ENCODE data around the gene TNNT1.
A peak's percentile ranks its signal among the peaks of the same experiment; 100 is the strongest.

The TNNT1 gene

DNA sequence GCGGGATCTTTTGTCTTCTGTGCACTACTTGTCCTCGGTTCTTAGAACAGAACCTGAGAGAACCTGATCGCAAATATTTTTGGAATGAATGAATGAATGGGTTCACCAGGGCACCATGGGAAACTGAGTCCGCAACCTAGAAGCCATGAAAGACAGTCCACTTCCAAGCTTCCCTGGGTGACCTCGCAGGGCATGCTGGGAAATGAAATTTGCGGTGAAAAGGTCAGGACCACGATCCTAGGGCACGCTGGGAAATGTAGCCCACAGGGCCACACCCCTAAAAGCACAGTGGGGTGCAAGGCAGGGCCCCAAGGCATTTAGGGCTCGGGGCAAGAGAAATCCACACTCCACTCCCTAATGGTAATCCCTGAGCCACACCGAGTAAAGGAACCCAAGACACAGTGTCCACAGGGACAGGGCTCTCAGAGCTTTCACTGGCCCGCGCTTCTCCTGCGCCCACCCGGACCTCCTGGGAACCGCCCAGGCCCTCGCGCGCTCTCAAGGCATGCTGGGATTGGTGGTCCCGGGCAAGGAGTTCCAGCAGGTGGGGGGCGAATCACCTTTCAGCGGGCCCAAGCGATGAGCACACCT is 30.5 kb downstream of the TNNT1 start:
- no peaks in the 10 kb centered on the region for H3K27me3 ChIP-seq (ENCODE audit: insufficient read depth, insufficient read length)
- no peaks in the 10 kb centered on the region for H3K9me3 ChIP-seq (ENCODE audit: insufficient read depth, low read length)

DNA sequence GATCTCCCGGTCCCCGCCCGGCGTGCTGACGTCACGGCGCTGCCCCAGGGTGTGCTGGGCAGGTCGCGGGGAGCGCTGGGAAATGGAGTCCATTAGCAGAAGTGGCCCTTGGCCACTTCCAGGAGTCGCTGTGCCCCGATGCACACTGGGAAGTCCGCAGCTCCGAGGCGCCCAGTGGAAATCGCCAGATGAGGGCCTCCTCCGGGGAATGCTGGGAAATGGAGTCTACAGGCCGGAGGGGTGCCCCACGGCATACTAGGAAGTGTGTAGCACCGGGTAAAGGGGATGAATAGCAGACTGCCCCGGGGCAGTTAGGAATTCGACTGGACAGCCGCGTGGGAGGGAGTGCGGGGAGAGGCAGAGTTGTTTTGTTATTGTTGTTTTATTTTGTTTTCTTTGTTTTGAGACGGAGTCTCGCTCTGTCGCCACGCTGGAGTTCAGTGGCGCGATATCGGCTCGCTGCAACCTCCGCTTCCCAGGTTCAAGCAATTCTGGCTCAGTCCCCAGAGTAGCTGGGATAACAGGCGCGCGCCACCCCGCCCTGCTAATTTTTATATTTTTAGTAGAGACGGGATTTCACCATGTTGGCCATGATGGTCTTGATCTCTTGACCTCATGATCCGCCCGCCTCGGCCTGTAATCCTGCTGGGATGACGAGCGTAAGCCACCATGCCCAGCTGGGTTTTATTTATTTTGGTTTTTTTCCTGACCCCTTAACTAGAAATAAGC is 31.2 kb downstream of the TNNT1 start:
- peak; percentile 94 for DNase-seq (ENCODE audit: low read depth, low spot score)
- Histone ChIP-seq H3K9ac (ENCODE audit: insufficient read length, low read depth) (peak overlapping the region; percentile 64), H3K4me1 (ENCODE audit: insufficient read depth, insufficient read length) (peaks cover 12% of the 10 kb centered on the region), H3K9me3 (ENCODE audit: insufficient read depth, low read length) (no peaks in the 10 kb centered on the region), H3K36me3 (ENCODE audit: insufficient read depth, insufficient read length, low read length) (peaks cover 4% of the 10 kb centered on the region), H3K4me3 (ENCODE audit: insufficient read length, low read depth) (peak overlapping the region; percentile 62), H3K27me3 (ENCODE audit: insufficient read depth, insufficient read length) (no peaks in the 10 kb centered on the region)
- TF ChIP-seq YY1 (IDR thresholded peaks at IDR 0.05; ENCODE audit: insufficient read depth, insufficient read length) (no peak), SUZ12 (IDR thresholded peaks at IDR 0.05; ENCODE audit: extremely low read depth, insufficient read depth, insufficient read length) (no peak), ZNF274 (IDR thresholded peaks at IDR 0.05; ENCODE audit: low read depth, low read length) (no peak)

More for the DNA sequence above, 30.5 kb downstream of the TNNT1 start:
- peaks cover 6% of the 10 kb centered on the region for H3K4me1 ChIP-seq (ENCODE audit: insufficient read depth, insufficient read length)
- peak; percentile 43 for DNase-seq (ENCODE audit: low read depth, low spot score)
- H3K4me3 ChIP-seq (ENCODE audit: insufficient read length, low read depth), result peak overlapping the region; percentile 62
- H3K36me3 ChIP-seq (ENCODE audit: insufficient read depth, insufficient read length, low read length), result peaks cover 4% of the 10 kb centered on the region
- peak overlapping the region; percentile 72 for H3K9ac ChIP-seq (ENCODE audit: insufficient read length, low read depth)
- TF ChIP-seq YY1 (IDR thresholded peaks at IDR 0.05; ENCODE audit: insufficient read depth, insufficient read length) (peak; percentile 49), SUZ12 (IDR thresholded peaks at IDR 0.05; ENCODE audit: extremely low read depth, insufficient read depth, insufficient read length) (no peak)

DNA sequence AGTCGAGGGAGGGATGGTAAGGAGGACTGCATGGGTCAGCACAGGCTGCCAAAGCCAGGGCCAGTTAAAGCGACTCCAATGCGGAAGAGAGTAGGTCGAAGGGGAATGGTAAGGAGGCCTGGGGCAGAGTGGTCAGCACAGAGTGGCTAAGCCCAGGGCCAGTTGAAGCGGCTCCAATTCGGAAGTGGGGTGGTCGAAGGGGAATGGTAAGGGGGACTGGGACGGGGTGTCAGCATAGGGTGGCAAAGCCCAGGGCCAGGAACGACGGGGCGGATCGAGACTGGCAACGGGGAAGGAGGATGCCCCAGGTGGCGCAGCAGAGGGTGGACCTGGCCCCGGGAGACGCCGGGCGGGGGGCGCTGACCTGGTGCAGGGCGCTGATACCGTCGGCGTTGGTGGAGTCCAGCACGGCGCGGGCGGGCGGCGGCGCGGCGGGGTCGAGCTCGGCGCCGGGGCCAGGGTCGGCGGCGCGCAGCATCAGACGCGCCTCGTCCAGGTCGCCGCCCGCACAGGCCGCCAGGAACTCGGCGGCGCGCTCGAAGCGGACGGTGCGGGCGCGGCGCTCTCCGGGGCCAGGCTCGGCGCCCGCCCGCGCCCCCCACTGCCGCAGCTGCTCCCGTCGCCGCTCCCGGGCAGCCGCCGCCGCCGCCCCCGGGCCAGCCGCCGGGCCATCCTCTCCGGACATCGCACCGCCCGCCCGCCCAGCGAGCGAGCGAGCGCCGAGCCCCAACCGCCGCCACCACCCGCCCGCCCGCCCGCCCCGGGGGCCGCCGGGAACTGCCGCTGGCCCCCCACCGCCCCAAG is 31.9 kb downstream of the TNNT1 start, which contains the start of gene PPP1R12C:
PPP1R12C (minus strand) TSS at position 779 of the 804 bp plus-strand sequence; CDS start at position 685, 94 bp downstream.
- DNase-seq (ENCODE audit: low read depth, low spot score), result no peak
- H3K4me3 ChIP-seq (ENCODE audit: insufficient read length, low read depth), result peak within 1 kb of the TSS; percentile 89
- peaks cover 12% of the 10 kb centered on the region for H3K36me3 ChIP-seq (ENCODE audit: insufficient read depth, insufficient read length, low read length)
- H3K9ac ChIP-seq (ENCODE audit: insufficient read length, low read depth), result peak within 1 kb of the TSS; percentile 89
- peaks cover 12% of the 10 kb centered on the region for H3K4me1 ChIP-seq (ENCODE audit: insufficient read depth, insufficient read length)
- no peaks in the 10 kb centered on the region for H3K9me3 ChIP-seq (ENCODE audit: insufficient read depth, low read length)
- H3K27me3 ChIP-seq (ENCODE audit: insufficient read depth, insufficient read length), result no peaks in the 10 kb centered on the region
- TF ChIP-seq YY1 (IDR thresholded peaks at IDR 0.05; ENCODE audit: insufficient read depth, insufficient read length) (no peak), ZNF274 (IDR thresholded peaks at IDR 0.05; ENCODE audit: low read depth, low read length) (no peak), SUZ12 (IDR thresholded peaks at IDR 0.05; ENCODE audit: extremely low read depth, insufficient read depth, insufficient read length) (no peak)

DNA sequence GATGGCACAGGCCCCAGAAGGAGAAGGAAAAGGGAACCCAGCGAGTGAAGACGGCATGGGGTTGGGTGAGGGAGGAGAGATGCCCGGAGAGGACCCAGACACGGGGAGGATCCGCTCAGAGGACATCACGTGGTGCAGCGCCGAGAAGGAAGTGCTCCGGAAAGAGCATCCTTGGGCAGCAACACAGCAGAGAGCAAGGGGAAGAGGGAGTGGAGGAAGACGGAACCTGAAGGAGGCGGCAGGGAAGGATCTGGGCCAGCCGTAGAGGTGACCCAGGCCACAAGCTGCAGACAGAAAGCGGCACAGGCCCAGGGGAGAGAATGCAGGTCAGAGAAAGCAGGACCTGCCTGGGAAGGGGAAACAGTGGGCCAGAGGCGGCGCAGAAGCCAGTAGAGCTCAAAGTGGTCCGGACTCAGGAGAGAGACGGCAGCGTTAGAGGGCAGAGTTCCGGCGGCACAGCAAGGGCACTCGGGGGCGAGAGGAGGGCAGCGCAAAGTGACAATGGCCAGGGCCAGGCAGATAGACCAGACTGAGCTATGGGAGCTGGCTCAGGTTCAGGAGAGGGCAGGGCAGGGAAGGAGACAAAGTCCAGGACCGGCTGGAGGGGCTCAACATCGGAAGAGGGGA is 32.7 kb downstream of the TNNT1 start:
- H3K4me3 ChIP-seq (ENCODE audit: insufficient read length, low read depth), result peak overlapping the region; percentile 89
- H3K27me3 ChIP-seq (ENCODE audit: insufficient read depth, insufficient read length), result no peaks in the 10 kb centered on the region
- DNase-seq (ENCODE audit: low read depth, low spot score), result no peak
- peaks cover 12% of the 10 kb centered on the region for H3K4me1 ChIP-seq (ENCODE audit: insufficient read depth, insufficient read length)
- TF ChIP-seq YY1 (IDR thresholded peaks at IDR 0.05; ENCODE audit: insufficient read depth, insufficient read length), result no peak
- TF ChIP-seq ZNF274 (IDR thresholded peaks at IDR 0.05; ENCODE audit: low read depth, low read length), result no peak
- no peak for TF ChIP-seq SUZ12 (IDR thresholded peaks at IDR 0.05; ENCODE audit: extremely low read depth, insufficient read depth, insufficient read length)
- H3K36me3 ChIP-seq (ENCODE audit: insufficient read depth, insufficient read length, low read length), result peaks cover 18% of the 10 kb centered on the region
- peak overlapping the region; percentile 89 for H3K9ac ChIP-seq (ENCODE audit: insufficient read length, low read depth)
- no peaks in the 10 kb centered on the region for H3K9me3 ChIP-seq (ENCODE audit: insufficient read depth, low read length)

DNA sequence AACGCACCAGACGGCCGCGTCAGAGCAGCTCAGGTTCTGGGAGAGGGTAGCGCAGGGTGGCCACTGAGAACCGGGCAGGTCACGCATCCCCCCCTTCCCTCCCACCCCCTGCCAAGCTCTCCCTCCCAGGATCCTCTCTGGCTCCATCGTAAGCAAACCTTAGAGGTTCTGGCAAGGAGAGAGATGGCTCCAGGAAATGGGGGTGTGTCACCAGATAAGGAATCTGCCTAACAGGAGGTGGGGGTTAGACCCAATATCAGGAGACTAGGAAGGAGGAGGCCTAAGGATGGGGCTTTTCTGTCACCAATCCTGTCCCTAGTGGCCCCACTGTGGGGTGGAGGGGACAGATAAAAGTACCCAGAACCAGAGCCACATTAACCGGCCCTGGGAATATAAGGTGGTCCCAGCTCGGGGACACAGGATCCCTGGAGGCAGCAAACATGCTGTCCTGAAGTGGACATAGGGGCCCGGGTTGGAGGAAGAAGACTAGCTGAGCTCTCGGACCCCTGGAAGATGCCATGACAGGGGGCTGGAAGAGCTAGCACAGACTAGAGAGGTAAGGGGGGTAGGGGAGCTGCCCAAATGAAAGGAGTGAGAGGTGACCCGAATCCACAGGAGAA is 33.5 kb downstream of the TNNT1 start:
- H3K36me3 ChIP-seq (ENCODE audit: insufficient read depth, insufficient read length, low read length), result peaks cover 19% of the 10 kb centered on the region
- H3K4me1 ChIP-seq (ENCODE audit: insufficient read depth, insufficient read length), result peaks cover 12% of the 10 kb centered on the region
- DNase-seq (ENCODE audit: low read depth, low spot score), result no peak
- TF ChIP-seq YY1 (IDR thresholded peaks at IDR 0.05; ENCODE audit: insufficient read depth, insufficient read length) (no peak), SUZ12 (IDR thresholded peaks at IDR 0.05; ENCODE audit: extremely low read depth, insufficient read depth, insufficient read length) (no peak), ZNF274 (IDR thresholded peaks at IDR 0.05; ENCODE audit: low read depth, low read length) (no peak)
- peak overlapping the region; percentile 89 for H3K9ac ChIP-seq (ENCODE audit: insufficient read length, low read depth)
- H3K4me3 ChIP-seq (ENCODE audit: insufficient read length, low read depth), result peak overlapping the region; percentile 89
- no peaks in the 10 kb centered on the region for H3K27me3 ChIP-seq (ENCODE audit: insufficient read depth, insufficient read length)
- no peaks in the 10 kb centered on the region for H3K9me3 ChIP-seq (ENCODE audit: insufficient read depth, low read length)

DNA sequence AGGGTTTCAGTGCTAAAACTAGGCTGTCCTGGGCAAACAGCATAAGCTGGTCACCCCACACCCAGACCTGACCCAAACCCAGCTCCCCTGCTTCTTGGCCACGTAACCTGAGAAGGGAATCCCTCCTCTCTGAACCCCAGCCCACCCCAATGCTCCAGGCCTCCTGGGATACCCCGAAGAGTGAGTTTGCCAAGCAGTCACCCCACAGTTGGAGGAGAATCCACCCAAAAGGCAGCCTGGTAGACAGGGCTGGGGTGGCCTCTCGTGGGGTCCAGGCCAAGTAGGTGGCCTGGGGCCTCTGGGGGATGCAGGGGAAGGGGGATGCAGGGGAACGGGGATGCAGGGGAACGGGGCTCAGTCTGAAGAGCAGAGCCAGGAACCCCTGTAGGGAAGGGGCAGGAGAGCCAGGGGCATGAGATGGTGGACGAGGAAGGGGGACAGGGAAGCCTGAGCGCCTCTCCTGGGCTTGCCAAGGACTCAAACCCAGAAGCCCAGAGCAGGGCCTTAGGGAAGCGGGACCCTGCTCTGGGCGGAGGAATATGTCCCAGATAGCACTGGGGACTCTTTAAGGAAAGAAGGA is 34.4 kb downstream of the TNNT1 start:
- no peak for TF ChIP-seq ZNF274 (IDR thresholded peaks at IDR 0.05; ENCODE audit: low read depth, low read length)
- TF ChIP-seq SUZ12 (IDR thresholded peaks at IDR 0.05; ENCODE audit: extremely low read depth, insufficient read depth, insufficient read length), result no peak
- no peak for TF ChIP-seq YY1 (IDR thresholded peaks at IDR 0.05; ENCODE audit: insufficient read depth, insufficient read length)
- DNase-seq (ENCODE audit: low read depth, low spot score), result no peak
- Histone ChIP-seq H3K9ac (ENCODE audit: insufficient read length, low read depth) (no peak overlapping the region), H3K36me3 (ENCODE audit: insufficient read depth, insufficient read length, low read length) (peaks cover 28% of the 10 kb centered on the region), H3K27me3 (ENCODE audit: insufficient read depth, insufficient read length) (no peaks in the 10 kb centered on the region), H3K9me3 (ENCODE audit: insufficient read depth, low read length) (no peaks in the 10 kb centered on the region), H3K4me1 (ENCODE audit: insufficient read depth, insufficient read length) (peaks cover 12% of the 10 kb centered on the region), H3K4me3 (ENCODE audit: insufficient read length, low read depth) (no peak overlapping the region)

Data from NT2/D1 (cell line).